Hepatocyte (in vitro differentiated cells): ENCODE results near the gene OLIG1.

ENCODE experiments used
- CTCF ChIP-seq: fragments of 200-600 bp; sonication (generic); IDR thresholded peaks from 2 replicates; pipeline ENCODE4 v1.5.1; 2016; ENCODE audit warnings: antibody characterized with exemption, mild to moderate bottlenecking; ENCODE audit not compliant: poor library complexity
- EZH2 ChIP-seq: fragments of 200-600 bp; sonication (generic); IDR thresholded peaks from 2 replicates; pipeline ENCODE4 v1.6.1; 2016; ENCODE audit warnings: antibody characterized with exemption, mild to moderate bottlenecking, borderline replicate concordance

GRCh38 chr21:33037501-33037900, 32.4 kb upstream of the OLIG1 start:
- no peak for TF ChIP-seq CTCF
- TF ChIP-seq EZH2: no peak
